Measurements from ENCODE around the gene DNAJB1. TPM values are rescaled to one million over a fixed set of nuclear protein-coding genes. Genes with fewer than 3 reads are reported as not detected.

The DNAJB1 gene
- total RNA-seq, 1 experiment from 2014 or later: 149 TPM

DNA sequence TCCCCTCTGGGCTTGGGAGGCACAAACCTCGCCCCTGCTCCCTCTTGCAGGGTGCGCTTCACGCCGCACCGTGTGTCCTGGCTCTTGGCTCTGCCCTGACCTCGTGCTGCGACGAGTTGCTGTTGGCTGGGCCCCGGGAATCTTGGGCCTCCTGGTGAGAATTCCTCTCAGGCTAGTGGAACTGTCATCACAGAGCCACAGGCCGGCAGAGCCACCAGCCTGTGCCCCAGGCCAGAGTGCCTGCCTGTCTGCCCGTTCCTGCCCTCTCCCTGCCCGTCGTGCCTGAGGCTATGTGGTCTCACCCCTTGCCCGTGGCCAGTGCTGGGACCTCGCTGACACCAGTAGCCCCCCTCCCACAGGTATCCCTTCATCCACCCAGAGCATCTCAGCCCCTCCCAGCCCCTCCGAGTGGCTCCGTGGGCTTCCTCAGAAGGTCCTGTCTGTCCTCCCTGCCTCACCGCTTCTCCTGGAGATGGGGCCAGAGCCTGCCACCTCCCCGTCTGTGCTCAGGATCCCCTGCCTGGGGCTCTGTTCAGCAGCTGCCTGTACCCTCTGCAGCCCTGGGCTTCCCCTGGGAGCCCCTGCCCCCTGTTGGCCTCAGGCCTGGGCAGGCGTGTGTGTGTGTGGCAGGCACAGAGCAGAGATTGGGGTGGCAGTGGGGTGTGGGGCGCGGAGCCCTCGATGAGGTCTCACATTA is 40.3 kb upstream of the DNAJB1 start:
- no TSS peak for BruUV-seq (replicated peaks)
- ChIA-PET POLR2A (no interaction called here), CTCF (no interaction called here)
- Histone ChIP-seq H3K4me3 (ENCODE audit: low read depth in 2 of 2, low read length in 2 of 2) (no peak overlapping the region), H3K4me1 (ENCODE audit: control insufficient read depth, insufficient read depth, low read length) (peaks cover 72% of the 10 kb centered on the region), H3K9me3 (ENCODE audit: control insufficient read depth, insufficient read depth, low read depth, low read length) (no peaks in the 10 kb centered on the region), H3K36me3 (ENCODE audit: control insufficient read depth, insufficient read depth, low read length) (no peaks in the 10 kb centered on the region), H3K27ac (ENCODE audit: low read length) (peak overlapping the region; percentile 76), H3K27me3 (ENCODE audit: control insufficient read depth, insufficient read depth, low read length) (no peaks in the 10 kb centered on the region)
- no peak for TF ChIP-seq CTCF (IDR thresholded peaks at IDR 0.05)
- TF ChIP-seq TCF7L2 (IDR thresholded peaks at IDR 0.05; ENCODE audit: low read depth, low read length): no peak
- no peak for TF ChIP-seq SIN3A (IDR thresholded peaks at IDR 0.05; ENCODE audit: borderline replicate concordance, insufficient read depth, low read depth, low read length)
- no peak for TF ChIP-seq POLR2AphosphoS5 (IDR thresholded peaks at IDR 0.05; ENCODE audit: low read depth, low read length)
- TF ChIP-seq, protein P1, sequence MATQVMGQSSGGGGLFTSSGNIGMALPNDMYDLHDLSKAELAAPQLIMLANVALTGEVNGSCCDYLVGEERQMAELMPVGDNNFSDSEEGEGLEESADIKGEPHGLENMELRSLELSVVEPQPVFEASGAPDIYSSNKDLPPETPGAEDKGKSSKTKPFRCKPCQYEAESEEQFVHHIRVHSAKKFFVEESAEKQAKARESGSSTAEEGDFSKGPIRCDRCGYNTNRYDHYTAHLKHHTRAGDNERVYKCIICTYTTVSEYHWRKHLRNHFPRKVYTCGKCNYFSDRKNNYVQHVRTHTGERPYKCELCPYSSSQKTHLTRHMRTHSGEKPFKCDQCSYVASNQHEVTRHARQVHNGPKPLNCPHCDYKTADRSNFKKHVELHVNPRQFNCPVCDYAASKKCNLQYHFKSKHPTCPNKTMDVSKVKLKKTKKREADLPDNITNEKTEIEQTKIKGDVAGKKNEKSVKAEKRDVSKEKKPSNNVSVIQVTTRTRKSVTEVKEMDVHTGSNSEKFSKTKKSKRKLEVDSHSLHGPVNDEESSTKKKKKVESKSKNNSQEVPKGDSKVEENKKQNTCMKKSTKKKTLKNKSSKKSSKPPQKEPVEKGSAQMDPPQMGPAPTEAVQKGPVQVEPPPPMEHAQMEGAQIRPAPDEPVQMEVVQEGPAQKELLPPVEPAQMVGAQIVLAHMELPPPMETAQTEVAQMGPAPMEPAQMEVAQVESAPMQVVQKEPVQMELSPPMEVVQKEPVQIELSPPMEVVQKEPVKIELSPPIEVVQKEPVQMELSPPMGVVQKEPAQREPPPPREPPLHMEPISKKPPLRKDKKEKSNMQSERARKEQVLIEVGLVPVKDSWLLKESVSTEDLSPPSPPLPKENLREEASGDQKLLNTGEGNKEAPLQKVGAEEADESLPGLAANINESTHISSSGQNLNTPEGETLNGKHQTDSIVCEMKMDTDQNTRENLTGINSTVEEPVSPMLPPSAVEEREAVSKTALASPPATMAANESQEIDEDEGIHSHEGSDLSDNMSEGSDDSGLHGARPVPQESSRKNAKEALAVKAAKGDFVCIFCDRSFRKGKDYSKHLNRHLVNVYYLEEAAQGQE (IDR thresholded peaks at IDR 0.05; ENCODE audit: insufficient read depth in 1 of 2, low read depth in 2 of 2, low read length in 1 of 2): no peak
- intact Hi-C loops (cut with micrococcal nuclease; ENCODE audit: unreplicated experiment): no loop called here
- DNase-seq (ENCODE audit: low read depth, low spot score) (no peak), ATAC-seq (peak; percentile 10; the same call in 1 of the 2 replicates)
- in situ Hi-C loops (cut with HindIII; ENCODE audit: low pct_unique_long_range_greater_than_20kb, low sequenced_read_pairs): no loop called here

GRCh38 chr19:14556662-14557188 is 38.5 kb upstream of the DNAJB1 start:
- intact Hi-C loops (cut with micrococcal nuclease; ENCODE audit: unreplicated experiment) (no loop called here), in situ Hi-C loops (cut with HindIII; ENCODE audit: low pct_unique_long_range_greater_than_20kb, low sequenced_read_pairs) (no loop called here)
- BruUV-seq (replicated peaks): no TSS peak
- no peaks in the 10 kb centered on the region for H3K36me3 ChIP-seq (ENCODE audit: control insufficient read depth, insufficient read depth, low read length)
- no peaks in the 10 kb centered on the region for H3K9me3 ChIP-seq (ENCODE audit: control insufficient read depth, insufficient read depth, low read depth, low read length)
- peaks cover 63% of the 10 kb centered on the region for H3K4me1 ChIP-seq (ENCODE audit: control insufficient read depth, insufficient read depth, low read length)
- H3K27me3 ChIP-seq (ENCODE audit: control insufficient read depth, insufficient read depth, low read length): no peaks in the 10 kb centered on the region
- no peak for TF ChIP-seq POLR2AphosphoS5 (IDR thresholded peaks at IDR 0.05; ENCODE audit: low read depth, low read length)
- TF ChIP-seq, protein P1 (IDR thresholded peaks at IDR 0.05; ENCODE audit: insufficient read depth in 1 of 2, low read depth in 2 of 2, low read length in 1 of 2): no peak
- TF ChIP-seq CTCF (IDR thresholded peaks at IDR 0.05): peak; percentile 94
- peak overlapping the region in 1 of 2 experiments; percentile 37; a peak in 2 of 4 replicates for H3K4me3 ChIP-seq (ENCODE audit: low read depth in 2 of 2, low read length in 2 of 2)
- ATAC-seq (peak; percentile 74), DNase-seq (ENCODE audit: low read depth, low spot score) (no peak)
- peak overlapping the region; percentile 72 for H3K27ac ChIP-seq (ENCODE audit: low read length)
- CTCF ChIA-PET: interaction anchor here (0.6 to 1.0 kb wide), 3 partner anchors 9 to 67 kb away, joined by 3 to 11 read pairs (median 3); partner anchors contain the start of gene NDUFB7
- POLR2A ChIA-PET: interaction anchor here (0.6 kb wide), 2 partner anchors 20 to 136 kb away, joined by 3 to 5 read pairs; no protein-coding TSS in a partner anchor

Data from Panc1 (cell line).